HG03039 (cell line): Measurements from ENCODE around the gene SLC6A17.

Source experiments
- ATAC-seq: cut with Tn5 transposase; IDR thresholded peaks from one replicate; pipeline ENCODE4 v1.9.1; 2021; ENCODE audit warnings: mild to moderate bottlenecking, moderate library complexity; ENCODE audit not compliant: unreplicated experiment

The SLC6A17 gene

GRCh38 chr1:110218137-110218536, 67.8 kb downstream of the SLC6A17 start:
- ATAC-seq: no peak

- ATAC-seq: no peak
Measured at GRCh38 chr1:110218739-110219138, 68.4 kb downstream of the SLC6A17 start.

DNA sequence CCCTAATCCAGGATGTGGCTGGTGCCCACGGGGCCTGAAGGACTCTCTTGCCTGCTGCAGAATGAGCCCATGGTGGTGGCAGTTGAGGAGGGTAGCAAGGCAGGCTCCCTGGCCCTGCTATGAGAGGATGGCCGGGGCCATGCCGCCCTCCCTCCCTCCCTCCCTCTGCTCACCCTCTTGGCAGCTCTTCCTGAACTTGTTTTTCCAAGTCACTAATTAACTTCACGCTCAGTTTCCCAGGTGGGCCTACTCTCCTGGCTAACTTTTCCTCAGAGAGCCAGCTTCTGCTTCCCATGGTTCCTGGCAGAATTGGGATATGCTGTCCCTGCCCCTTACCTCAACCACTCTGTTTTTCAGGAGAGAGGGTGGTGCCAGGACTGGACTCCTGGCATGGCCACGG, 70.0 kb downstream of the SLC6A17 start:
- no peak for ATAC-seq

GRCh38 chr1:110221119-110221518, 70.8 kb downstream of the SLC6A17 start:
- ATAC-seq: no peak

DNA sequence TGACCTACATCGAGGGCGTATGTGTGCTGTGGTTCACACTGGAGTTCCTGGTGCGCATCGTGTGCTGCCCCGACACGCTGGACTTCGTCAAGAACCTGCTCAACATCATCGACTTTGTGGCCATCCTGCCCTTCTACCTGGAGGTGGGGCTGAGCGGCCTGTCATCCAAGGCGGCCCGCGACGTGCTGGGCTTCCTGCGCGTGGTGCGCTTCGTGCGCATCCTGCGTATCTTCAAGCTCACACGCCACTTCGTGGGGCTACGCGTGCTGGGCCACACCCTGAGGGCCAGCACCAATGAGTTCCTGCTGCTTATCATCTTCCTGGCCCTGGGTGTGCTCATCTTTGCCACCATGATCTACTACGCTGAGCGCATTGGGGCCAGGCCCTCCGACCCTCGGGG, 72.8 kb downstream of the SLC6A17 start:
- no peak for ATAC-seq

GRCh38 chr1:110223581-110223980, 73.3 kb downstream of the SLC6A17 start:
- ATAC-seq: no peak

- ATAC-seq: no peak
Measured at GRCh38 chr1:110224240-110224995, 74.1 kb downstream of the SLC6A17 start.

GRCh38 chr1:110225212-110225611, 74.9 kb downstream of the SLC6A17 start:
- ATAC-seq: no peak

- no peak for ATAC-seq
Measured at GRCh38 chr1:110225756-110226404, 75.6 kb downstream of the SLC6A17 start.

- no peak for ATAC-seq
Measured at GRCh38 chr1:110227774-110228173, 77.5 kb downstream of the SLC6A17 start.

- ATAC-seq: no peak
Measured at GRCh38 chr1:110228381-110228780, 78.1 kb downstream of the SLC6A17 start.

- ATAC-seq: no peak
Measured at GRCh38 chr1:110228869-110229268, 78.6 kb downstream of the SLC6A17 start.

- no peak for ATAC-seq
Measured at GRCh38 chr1:110229348-110230001, 79.2 kb downstream of the SLC6A17 start.

GRCh38 chr1:110230381-110231199, 80.3 kb downstream of the SLC6A17 start:
- no peak for ATAC-seq

- no peak for ATAC-seq
Measured at GRCh38 chr1:110233861-110234260, 83.6 kb downstream of the SLC6A17 start.

DNA sequence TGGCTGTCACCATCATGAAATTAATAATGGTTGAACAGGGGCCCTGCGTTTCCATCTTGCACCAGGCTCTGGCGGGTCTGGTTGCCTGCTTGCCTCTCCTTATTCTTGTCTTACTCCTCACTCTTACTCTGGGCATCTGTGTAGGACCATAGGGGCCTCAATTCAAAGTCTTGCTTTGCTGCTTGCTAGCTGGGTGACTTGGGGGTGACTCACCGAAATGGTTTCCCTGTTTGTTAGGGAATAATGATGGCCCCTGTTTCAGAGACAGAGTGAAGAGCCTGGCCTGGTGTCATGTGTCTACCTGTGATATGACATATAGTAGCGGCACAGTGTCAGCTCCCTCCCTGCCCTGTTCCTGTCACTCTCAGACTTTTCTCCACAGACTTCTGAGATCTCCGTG, 84.4 kb downstream of the SLC6A17 start:
- ATAC-seq: no peak

DNA sequence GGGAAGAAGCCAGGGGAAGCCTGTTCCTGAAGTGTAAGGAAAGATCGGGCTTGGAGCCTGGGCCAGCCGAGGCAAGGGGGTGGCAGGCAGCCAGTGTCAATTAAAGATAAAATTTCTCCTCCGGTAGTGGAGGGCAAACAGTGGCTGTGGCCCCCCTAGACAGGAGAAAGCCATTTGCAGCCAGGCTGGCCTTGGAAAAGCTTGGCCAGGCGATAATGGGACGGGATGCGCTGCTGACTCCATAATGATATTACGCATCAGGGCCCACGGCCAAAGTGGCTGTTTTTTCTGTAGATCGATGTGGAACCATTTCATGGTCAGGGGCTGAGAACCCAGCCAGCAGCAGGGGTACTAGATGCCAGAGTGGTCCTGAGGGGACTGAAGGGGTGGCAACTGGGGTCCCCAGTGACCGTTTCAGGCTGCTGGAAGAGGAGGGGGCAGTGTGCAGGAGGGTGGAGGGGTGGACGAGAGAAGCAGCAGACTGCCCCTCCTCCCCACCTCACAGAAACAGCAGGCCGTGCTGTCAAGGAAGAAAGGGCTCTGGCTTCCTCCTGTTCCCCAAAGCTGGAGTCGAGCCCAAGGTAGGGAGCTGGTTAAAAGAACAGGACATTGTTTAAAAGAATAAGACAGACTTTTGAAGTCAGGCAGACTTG, 85.0 kb downstream of the SLC6A17 start:
- ATAC-seq: no peak

- no peak for ATAC-seq
Measured at GRCh38 chr1:110235834-110236682, 85.8 kb downstream of the SLC6A17 start.

DNA sequence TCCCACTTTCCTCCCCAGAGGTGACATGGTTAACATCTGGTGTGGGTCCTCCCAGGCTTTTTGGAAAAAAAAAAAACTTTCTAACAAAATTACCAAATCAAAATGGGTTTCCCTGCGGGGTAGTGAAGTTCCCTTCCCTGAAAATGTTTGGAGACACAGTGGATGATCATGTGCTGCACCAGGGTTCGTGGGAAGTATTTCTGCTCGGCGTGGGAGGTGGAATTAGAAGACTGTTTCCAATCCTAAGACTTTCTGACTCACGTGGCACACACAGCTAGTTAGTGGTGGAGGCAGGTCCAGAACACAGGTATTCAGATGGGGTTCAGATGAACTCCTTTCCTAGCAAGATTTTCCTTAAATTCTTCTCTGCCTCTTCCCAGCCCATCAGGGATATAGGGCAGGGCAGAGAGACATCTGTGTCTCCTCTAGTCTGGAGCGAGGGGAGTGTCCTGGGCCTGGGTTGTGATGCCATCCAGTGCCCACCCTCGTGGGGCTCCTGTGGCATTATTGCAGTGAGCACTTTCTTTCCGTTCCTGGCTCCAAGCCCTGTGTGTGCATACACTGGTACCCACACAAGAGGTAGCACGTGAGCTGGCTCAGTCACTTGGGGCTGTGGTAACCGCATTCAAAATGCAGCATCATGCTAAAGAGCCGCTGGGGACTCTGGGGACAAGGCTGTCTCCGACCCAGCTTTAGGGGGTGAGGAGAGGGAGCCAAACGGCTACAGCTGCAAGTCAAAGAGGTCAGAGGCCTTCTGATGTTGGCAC, 87.3 kb downstream of the SLC6A17 start:
- ATAC-seq: no peak
